Thyroid gland (tissue), 4 donors: ENCODE results near the gene TIAM2.

ENCODE experiments used
- CTCF ChIP-seq, 6 experiments: fragments of 200-600 bp in 3 of 6; fragments of 450-650 bp in 3 of 6; sonication (generic) in 3 of 6; IDR thresholded peaks; one replicate each; pipeline ENCODE4 v1.5.1; 2016 to 2019; ENCODE audit warnings: antibody characterized with exemption in 6 of 6, mild to moderate bottlenecking in 2 of 6, inconsistent platforms in 1 of 6, moderate library complexity in 1 of 6
- POLR2A ChIP-seq, 2 donors: fragments of 450-650 bp; IDR thresholded peaks; one replicate each; pipeline ENCODE4 v1.6.1; 2017; ENCODE audit warnings: antibody characterized with exemption in 2 of 2, mild to moderate bottlenecking in 2 of 2, moderate library complexity in 1 of 2

- TF ChIP-seq CTCF (IDR thresholded peaks at IDR 0.05) = no peak
- TF ChIP-seq POLR2A (IDR thresholded peaks at IDR 0.05) = no peak
Measured at GRCh38 chr6:155117256-155117655, 122.1 kb downstream of the TIAM2 start.
